ENCODE data around the gene ZWILCH. TPM values are rescaled to one million over a fixed set of nuclear protein-coding genes. Genes with fewer than 3 reads are reported as not detected.

ZWILCH gene
- total and polyA plus RNA-seq, 2 donors (not counting 3 experiments of a cell fraction or from before 2014, with no cell fraction given): 9.3 to 28.8 TPM

GRCh38 chr15:66565141-66565641, 60.1 kb downstream of the ZWILCH start:
- Histone ChIP-seq H3K4me1 (ENCODE audit: control insufficient read depth, extremely low read depth, insufficient read depth, low read length) (no peaks in the 10 kb centered on the region), H3K9me1 (replicated peaks; ENCODE audit: control insufficient read depth, extremely low read depth, insufficient read depth, low read length) (no peaks in the 10 kb centered on the region), H4K20me1 (replicated peaks; ENCODE audit: control insufficient read depth, extremely low read depth, insufficient read depth, low read length) (no peaks in the 10 kb centered on the region), H3K27me3 (ENCODE audit: control insufficient read depth in 2 of 2, insufficient read depth in 2 of 2, low read length in 2 of 2) (no peaks in the 10 kb centered on the region), H2AFZ (ENCODE audit: low read depth, low read length) (no peak overlapping the region), H3K4me3 (replicated peaks in 1 of 3; ENCODE audit: insufficient read depth in 1 of 3, low read depth in 1 of 3, low read length in 3 of 3) (no peak overlapping the region), H3K79me2 (ENCODE audit: control insufficient read depth, insufficient read depth, low read length) (no peaks in the 10 kb centered on the region), H3K27ac (ENCODE audit: insufficient read depth, low read depth, low read length) (no peak overlapping the region), H3K9ac (replicated peaks; ENCODE audit: extremely low read depth, insufficient read depth, low read length) (no peak overlapping the region), H3K36me3 (ENCODE audit: control insufficient read depth in 2 of 2, extremely low read depth in 1 of 2, insufficient read depth in 2 of 2, low read length in 2 of 2) (no peaks in the 10 kb centered on the region), H3K9me3 (replicated peaks; ENCODE audit: control insufficient read depth, insufficient read depth, low read length) (no peaks in the 10 kb centered on the region), H3K4me2 (ENCODE audit: insufficient read depth, low read length) (no peak overlapping the region)
- FAIRE-seq (no peak), DNase-seq (ENCODE audit: low read depth, low spot score) (no peak)
- dilution Hi-C loops (cut with MboI; ENCODE audit: extremely low pct_ligation_motif_present, low sequenced_read_pairs): no loop called here
- ChIA-PET POLR2A (no interaction called here), CTCF (interaction anchor here (1.4 to 1.9 kb wide), 3 partner anchors 10 to 29 kb away, joined by 3 to 8 read pairs (median 6); no protein-coding TSS in a partner anchor)
- intact Hi-C loops (cut with micrococcal nuclease): no loop called here
- no peak for TF ChIP-seq POLR2AphosphoS5 (IDR thresholded peaks at IDR 0.05; ENCODE audit: insufficient read depth, low read depth, low read length)
- no TSS peak for BruUV-seq (replicated peaks)

- POLR2A ChIA-PET: no interaction called here
- no peak for FAIRE-seq
- H3K4me2 ChIP-seq (ENCODE audit: insufficient read depth, low read length): no peak within 1 kb of the TSS
These were observed 60.6 kb downstream of the ZWILCH start, which contains the start of gene LCTL for GRCh38 chr15:66565741-66566144. LCTL (minus strand) TSS chr15:66565998; CDS start chr15:66565365, 633 bp downstream.

More at GRCh38 chr15:66565741-66566144, 60.6 kb downstream of the ZWILCH start, which contains the start of gene LCTL:
- intact Hi-C loops (cut with micrococcal nuclease): loop anchor here (2.0 kb wide), 1 partner anchor 61 kb away; the partner anchor contains the start of genes RPL4 and ZWILCH
- dilution Hi-C loops (cut with MboI; ENCODE audit: extremely low pct_ligation_motif_present, low sequenced_read_pairs): no loop called here
- Histone ChIP-seq H3K27me3 (ENCODE audit: control insufficient read depth in 2 of 2, insufficient read depth in 2 of 2, low read length in 2 of 2) (no peaks in the 10 kb centered on the region), H3K4me1 (ENCODE audit: control insufficient read depth, extremely low read depth, insufficient read depth, low read length) (no peaks in the 10 kb centered on the region), H3K36me3 (ENCODE audit: control insufficient read depth in 2 of 2, extremely low read depth in 1 of 2, insufficient read depth in 2 of 2, low read length in 2 of 2) (no peaks in the 10 kb centered on the region), H3K9me1 (replicated peaks; ENCODE audit: control insufficient read depth, extremely low read depth, insufficient read depth, low read length) (no peaks in the 10 kb centered on the region), H3K79me2 (ENCODE audit: control insufficient read depth, insufficient read depth, low read length) (no peaks in the 10 kb centered on the region), H2AFZ (ENCODE audit: low read depth, low read length) (peak within 1 kb of the TSS; percentile 48), H3K27ac (ENCODE audit: insufficient read depth, low read depth, low read length) (no peak within 1 kb of the TSS), H3K4me3 (replicated peaks in 1 of 3; ENCODE audit: insufficient read depth in 1 of 3, low read depth in 1 of 3, low read length in 3 of 3) (no peak within 1 kb of the TSS), H3K9me3 (replicated peaks; ENCODE audit: control insufficient read depth, insufficient read depth, low read length) (no peaks in the 10 kb centered on the region), H4K20me1 (replicated peaks; ENCODE audit: control insufficient read depth, extremely low read depth, insufficient read depth, low read length) (no peaks in the 10 kb centered on the region), H3K9ac (replicated peaks; ENCODE audit: extremely low read depth, insufficient read depth, low read length) (no peak within 1 kb of the TSS)
- no TSS peak for BruUV-seq (replicated peaks)
- DNase-seq (ENCODE audit: low read depth, low spot score): no peak
- CTCF ChIA-PET: interaction anchor here (1.2 to 1.9 kb wide), 8 partner anchors 10 to 95 kb away, joined by 3 to 9 read pairs (median 4); no protein-coding TSS in a partner anchor
- TF ChIP-seq CTCF (IDR thresholded peaks at IDR 0.05; ENCODE audit: extremely low read depth in 1 of 2, insufficient read depth in 1 of 2, low read depth in 1 of 2, low read length in 2 of 2) (no peak), JUN (IDR thresholded peaks at IDR 0.05; ENCODE audit: borderline replicate concordance, insufficient read depth, insufficient read length, low read depth) (no peak), POLR2AphosphoS5 (IDR thresholded peaks at IDR 0.05; ENCODE audit: insufficient read depth, low read depth, low read length) (no peak), MAX (IDR thresholded peaks at IDR 0.05; ENCODE audit: insufficient read depth, insufficient read length) (no peak), POLR2A (IDR thresholded peaks at IDR 0.05; ENCODE audit: low read depth, low read length) (no peak), MYC (IDR thresholded peaks at IDR 0.05; ENCODE audit: low read depth, low read length) (no peak), GATA2 (IDR thresholded peaks at IDR 0.05; ENCODE audit: insufficient read depth, insufficient read length, low read depth, low read length) (no peak)

Measured in endothelial cell of umbilical vein (primary cell).